ENCODE results near the gene MSH5. TPM values are rescaled to one million over a fixed set of nuclear protein-coding genes. Genes with fewer than 3 reads are reported as not detected.
A peak's percentile ranks its signal among the peaks of the same experiment; 100 is the strongest.

MSH5 gene
- total and polyA plus RNA-seq, 9 of the 15 experiments (the other 6 are each of a cell fraction or from before 2014, with no cell fraction given): 12.5 to 104 (median 46.6) TPM

- TF ChIP-seq ZNF518B (CRISPR knock-in tag; IDR thresholded peaks at IDR 0.05) (no peak), ZNF398 (CRISPR knock-in tag; IDR thresholded peaks at IDR 0.05) (no peak), MAFG (tag; conservative IDR thresholded peaks at IDR 0.05) (no peak), ID3 (CRISPR knock-in tag; IDR thresholded peaks at IDR 0.05) (no peak), ID3 (tag; IDR thresholded peaks at IDR 0.05) (no peak), SP1 (CRISPR knock-in tag; IDR thresholded peaks at IDR 0.05) (no peak), MCM7 (IDR thresholded peaks at IDR 0.05) (no peak), RBM17 (IDR thresholded peaks at IDR 0.05; ENCODE audit: borderline replicate concordance, low read depth, low read length) (no peak), ZBTB26 (CRISPR knock-in tag; IDR thresholded peaks at IDR 0.05) (no peak), MCM5 (IDR thresholded peaks at IDR 0.05; ENCODE audit: low read depth) (no peak), MLLT1 (IDR thresholded peaks at IDR 0.05) (0 out of 4 replicates have a peak, but pooled peaks of 1 of the 2 experiments have one; percentile 51), ATF6 (CRISPR knock-in tag; IDR thresholded peaks at IDR 0.05) (no peak; the same call in 1 of the 2 replicates), ETS2 (tag; IDR thresholded peaks at IDR 0.05; ENCODE audit: borderline replicate concordance, poor library complexity, severe bottlenecking) (no peak)
Measured at GRCh38 chr6:31794866-31795615, 55.2 kb downstream of the MSH5 start (continued).
